HepG2 (cell line): ENCODE measurements around the gene NFE2. TPM values are rescaled to one million over a fixed set of nuclear protein-coding genes. Genes with fewer than 3 reads are reported as not detected.

Experiments used
- GATAD1 ChIP-seq: IDR thresholded peaks from 2 replicates; pipeline ENCODE4 v1.6.1; 2016; ENCODE audit warnings: missing genetic modification reagents, missing compliant biosample characterization
- GTF2F1 ChIP-seq: fragments of 150-350 bp; IDR thresholded peaks from 2 replicates; pipeline ENCODE4 v1.6.1; 2014; ENCODE audit warnings: low read length
- HMG20B ChIP-seq: conservative IDR thresholded peaks from 2 replicates; pipeline ENCODE4 v1.6.1; 2016; ENCODE audit warnings: missing genetic modification reagents, missing compliant biosample characterization
- HMGXB3 ChIP-seq: sonication (generic); formaldehyde crosslinking; IDR thresholded peaks from 2 replicates; pipeline ENCODE4 v1.4.0; 2020; ENCODE audit warnings: missing genetic modification reagents, borderline replicate concordance
- HOMEZ ChIP-seq: IDR thresholded peaks from 2 replicates; pipeline ENCODE4 v1.6.1; 2016; ENCODE audit warnings: low read depth
- MYNN ChIP-seq: sonication (generic); formaldehyde crosslinking; IDR thresholded peaks from 2 replicates; pipeline ENCODE4 v1.4.0; 2020; ENCODE audit warnings: mild to moderate bottlenecking, low read depth, missing genetic modification reagents
- RNF2 ChIP-seq: fragments of 450-650 bp; conservative IDR thresholded peaks from 2 replicates; pipeline ENCODE4 v1.6.1; 2016; ENCODE audit warnings: low read depth
- SIX4 ChIP-seq: sonication (generic); formaldehyde crosslinking; IDR thresholded peaks from 2 replicates; pipeline ENCODE4 v1.4.0; 2020; ENCODE audit warnings: missing genetic modification reagents
- SKI ChIP-seq: fragments of 450-650 bp; IDR thresholded peaks from one replicate; pipeline ENCODE4 v1.6.1; 2018; ENCODE audit warnings: mild to moderate bottlenecking; ENCODE audit not compliant: partially characterized antibody
- ZBTB10 ChIP-seq: sonication (generic); formaldehyde crosslinking; IDR thresholded peaks from 2 replicates; pipeline ENCODE4 v1.4.0; 2020; ENCODE audit warnings: missing genetic modification reagents, borderline replicate concordance
- ZBTB4 ChIP-seq: sonication (generic); formaldehyde crosslinking; IDR thresholded peaks from 2 replicates; pipeline ENCODE4 v1.4.0; 2020; ENCODE audit warnings: missing genetic modification reagents, mild to moderate bottlenecking, borderline replicate concordance
- ZNF709 ChIP-seq: sonication (generic); formaldehyde crosslinking; IDR thresholded peaks from 2 replicates; pipeline ENCODE4 v1.5.0; 2020; ENCODE audit warnings: mild to moderate bottlenecking, missing genetic modification reagents
- ZNF772 ChIP-seq: sonication (generic); formaldehyde crosslinking; IDR thresholded peaks from 2 replicates; pipeline ENCODE4 v1.5.0; 2020; ENCODE audit warnings: mild to moderate bottlenecking, missing genetic modification reagents
- ZSCAN29 ChIP-seq: sonication (generic); formaldehyde crosslinking; conservative IDR thresholded peaks from 2 replicates; pipeline ENCODE4 v1.4.0; 2020; ENCODE audit warnings: mild to moderate bottlenecking, missing genetic modification reagents
- polyA plus RNA-seq, 8 experiments: library from polyadenylated mRNA; depleted of rRNA in 3 of 8; stranded (reverse) in 7 of 8; unstranded in 1 of 8; fragments of >200 nt; fragmentation: Illumina TruSeq in 4 of 8; extraction: Trizol in 4 of 8; gene quantifications; 2 replicates each; pipeline versions ENCODE4 v1.2.1 to v1.2.3, GENCODE V29; 2011 to 2016; ENCODE audit warnings: low read depth in 4 of 8, missing spikeins in 1 of 8, mixed read lengths in 1 of 8; ENCODE audit not compliant: insufficient read depth in 1 of 8
- total RNA-seq, 5 experiments: library from RNA; depleted of rRNA; stranded (reverse); fragments of >200 nt; fragmentation: Illumina TruSeq; extraction: Trizol; gene quantifications; 2 replicates each; pipeline ENCODE4 v1.2.3, GENCODE V29; 2016; ENCODE audit warnings: low read depth in 1 of 5
- TF ChIP-seq, protein P1 (sequence below): conservative IDR thresholded peaks from 2 replicates; pipeline ENCODE4 v1.6.1; 2018; ENCODE audit warnings: missing genetic modification reagents

The NFE2 gene
- total and polyA plus RNA-seq, 2 of the 13 experiments (the other 11 are each of a cell fraction or from before 2014, with no cell fraction given) = 4.5 to 7.8 TPM

DNA sequence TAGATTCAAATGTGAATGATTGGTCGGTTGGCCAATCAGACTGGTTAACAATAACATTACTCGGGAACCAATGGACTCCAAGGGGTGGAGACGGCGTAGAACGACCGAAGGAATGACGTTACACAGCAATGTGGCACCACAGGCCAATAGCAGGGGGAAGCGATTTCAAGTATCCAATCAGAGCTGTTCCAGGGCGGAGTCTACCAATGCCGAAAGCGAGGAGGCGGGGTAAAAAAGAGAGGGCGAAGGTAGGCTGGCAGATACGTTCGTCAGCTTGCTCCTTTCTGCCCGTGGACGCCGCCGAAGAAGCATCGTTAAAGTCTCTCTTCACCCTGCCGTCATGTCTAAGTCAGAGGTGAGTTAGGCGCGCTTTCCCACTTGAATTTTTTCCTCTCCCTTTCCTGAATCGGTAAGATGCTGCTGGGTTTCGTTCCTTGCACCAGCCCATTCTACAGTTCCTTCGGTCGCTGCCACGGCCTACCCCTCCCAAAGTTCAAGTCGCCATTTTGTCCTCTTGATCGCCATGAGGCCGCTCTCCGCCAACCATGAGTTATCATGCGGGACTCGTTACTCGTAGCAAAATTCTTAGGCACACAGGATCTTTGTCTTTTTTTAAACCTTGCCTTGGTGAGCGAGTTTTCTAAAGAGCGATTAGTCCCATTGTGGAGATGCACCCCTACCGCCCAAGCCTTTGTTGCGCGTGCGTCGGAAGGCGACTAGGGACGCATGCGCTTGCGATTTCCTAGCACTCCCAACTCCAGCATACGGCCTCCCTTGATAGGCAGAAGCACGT, 20.2 kb downstream of the NFE2 start, which contains the start of gene HNRNPA1 (continued):
- TF ChIP-seq ZSCAN29 (CRISPR knock-in tag) (0 out of 2 replicates have a peak, but pooled peaks have one; percentile 32), MYNN (CRISPR knock-in tag) (no peak), ZNF772 (CRISPR knock-in tag) (peak; percentile 81), ZBTB10 (0 out of 2 replicates have a peak, but pooled peaks have one; percentile 57), SIX4 (CRISPR knock-in tag) (peak; percentile 10; the same call in 1 of the 2 replicates), ZBTB4 (no peak), GTF2F1 (no peak), RNF2 (peak; percentile 16; the same call in 1 of the 2 replicates), HMGXB3 (no peak), HOMEZ (CRISPR knock-in tag) (no peak; the same call in 1 of the 2 replicates), ZNF709 (CRISPR knock-in tag) (no peak; the same call in 1 of the 2 replicates), HMG20B (CRISPR knock-in tag) (no peak), SKI (no peak), GATAD1 (CRISPR knock-in tag) (peak; percentile 61; the same call in 1 of the 2 replicates)
- TF ChIP-seq, protein P1, sequence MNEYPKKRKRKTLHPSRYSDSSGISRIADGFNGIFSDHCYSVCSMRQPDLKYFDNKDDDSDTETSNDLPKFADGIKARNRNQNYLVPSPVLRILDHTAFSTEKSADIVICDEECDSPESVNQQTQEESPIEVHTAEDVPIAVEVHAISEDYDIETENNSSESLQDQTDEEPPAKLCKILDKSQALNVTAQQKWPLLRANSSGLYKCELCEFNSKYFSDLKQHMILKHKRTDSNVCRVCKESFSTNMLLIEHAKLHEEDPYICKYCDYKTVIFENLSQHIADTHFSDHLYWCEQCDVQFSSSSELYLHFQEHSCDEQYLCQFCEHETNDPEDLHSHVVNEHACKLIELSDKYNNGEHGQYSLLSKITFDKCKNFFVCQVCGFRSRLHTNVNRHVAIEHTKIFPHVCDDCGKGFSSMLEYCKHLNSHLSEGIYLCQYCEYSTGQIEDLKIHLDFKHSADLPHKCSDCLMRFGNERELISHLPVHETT (CRISPR knock-in tag) = no peak
